Upper lobe of right lung (tissue), 1 donor: Measurements from ENCODE around the gene ALG2. TPM values are rescaled to one million over a fixed set of nuclear protein-coding genes. Genes with fewer than 3 reads are reported as not detected.

Experiments used
- ATAC-seq: fragments of 200-7000 bp; cut with Tn5 transposase; one replicate; pipeline ENCODE4 v1.9.1; 2020; ENCODE audit warnings: mild to moderate bottlenecking, moderate library complexity
- DNase-seq: peaks from one replicate; pipeline ENCODE4 v3.0.0-alpha.2; 2020
- H3K27ac ChIP-seq: fragments of 200-600 bp; one replicate; pipeline ENCODE4 v1.8.0; 2022
- H3K27me3 ChIP-seq: fragments of 200-600 bp; one replicate; pipeline ENCODE4 v1.8.0; 2022; ENCODE audit warnings: mild to moderate bottlenecking
- H3K36me3 ChIP-seq: fragments of 200-600 bp; one replicate; pipeline ENCODE4 v1.8.0; 2022
- H3K4me1 ChIP-seq: fragments of 200-600 bp; one replicate; pipeline ENCODE4 v1.8.0; 2022
- H3K4me3 ChIP-seq: fragments of 200-600 bp; one replicate; pipeline ENCODE4 v1.8.0; 2022; ENCODE audit warnings: mild to moderate bottlenecking
- H3K9me3 ChIP-seq: fragments of 200-600 bp; one replicate; pipeline ENCODE4 v1.8.0; 2022
- CTCF ChIP-seq: fragments of 200-600 bp; IDR thresholded peaks from one replicate; pipeline ENCODE4 v1.8.0; 2022; ENCODE audit warnings: antibody characterized with exemption
- intact Hi-C: fragments of 100-400 bp; cut with DNase I; formaldehyde crosslinking; loops from one replicate; pipeline ENCODE4 v1.11.0; 2022
- long read RNA-seq: library from polyadenylated mRNA; unstranded; transcript quantifications from one replicate; pipeline ENCODE4 v2.0.0, GENCODE V29; 2021
- total RNA-seq: library from RNA; stranded (reverse); fragmentation: NEBNext Ultra II Directional; extraction: Animal tissue kit (Norgen Biotek cat#: 25700); gene quantifications from one replicate; pipeline ENCODE4 v1.2.1, GENCODE V29; 2021
- donor health status: DM: no; HTN: yes; CAD: no; lungs with severe emphysema.

Gene ALG2
- 39.2 TPM for total RNA-seq
- long read RNA-seq, transcript ALG2-203 (2 exons, 1,880 nt), result major isoform, 53 of 60 reads
- long read RNA-seq, partial matches to known transcripts, result 0 of 60 reads
- long read RNA-seq, other reads (novel, unspliced or antisense), result 3 of 60 reads

GRCh38 chr9:99221621-99222415, at the start of gene ALG2, which contains the start of gene SEC61B:
TSS of gene ALG2 (minus strand) at chr9:99221942. CDS start at chr9:99221894, 48 bp downstream.
TSS of gene SEC61B (plus strand) at chr9:99222282. CDS start at chr9:99222364, 82 bp downstream.
- intact Hi-C loops, result no loop called here

GRCh38 chr9:99270491-99270890, 48.7 kb upstream of the ALG2 start:
- no peaks in the 10 kb centered on the region for H3K36me3 ChIP-seq
- H3K9me3 ChIP-seq, result no peaks in the 10 kb centered on the region
- ATAC-seq (no peak), DNase-seq (no peak)
- no peaks in the 10 kb centered on the region for H3K27me3 ChIP-seq
- H3K4me1 ChIP-seq, result peaks cover 5% of the 10 kb centered on the region
- no peak overlapping the region for H3K4me3 ChIP-seq
- no peak for TF ChIP-seq CTCF
- intact Hi-C loops, result no loop called here
- no peak overlapping the region for H3K27ac ChIP-seq

More at GRCh38 chr9:99221621-99222415, at the start of gene ALG2, which contains the start of gene SEC61B:
- Histone ChIP-seq H3K9me3 (no peaks in the 10 kb centered on the region), H3K4me3 (peak within 1 kb of the TSS; percentile 89), H3K36me3 (peaks cover 36% of the 10 kb centered on the region), H3K4me1 (peaks cover 64% of the 10 kb centered on the region), H3K27ac (peak within 1 kb of the TSS; percentile 97), H3K27me3 (no peaks in the 10 kb centered on the region)
- no peak for TF ChIP-seq CTCF
- peak; percentile 98 for ATAC-seq
- peak; percentile 96 for DNase-seq

GRCh38 chr9:99269416-99269815, 47.7 kb upstream of the ALG2 start:
- no peak for ATAC-seq
- no peak for DNase-seq
- peaks cover 5% of the 10 kb centered on the region for H3K4me1 ChIP-seq
- no peaks in the 10 kb centered on the region for H3K9me3 ChIP-seq
- no peak overlapping the region for H3K4me3 ChIP-seq
- TF ChIP-seq CTCF, result no peak
- intact Hi-C loops, result no loop called here
- H3K27ac ChIP-seq, result no peak overlapping the region
- no peaks in the 10 kb centered on the region for H3K27me3 ChIP-seq
- no peaks in the 10 kb centered on the region for H3K36me3 ChIP-seq

GRCh38 chr9:99266255-99267023, 44.7 kb upstream of the ALG2 start:
- Histone ChIP-seq H3K27ac (no peak overlapping the region), H3K9me3 (no peaks in the 10 kb centered on the region), H3K4me3 (no peak overlapping the region), H3K4me1 (peaks cover 5% of the 10 kb centered on the region), H3K27me3 (no peaks in the 10 kb centered on the region), H3K36me3 (no peaks in the 10 kb centered on the region)
- intact Hi-C loops, result no loop called here
- ATAC-seq, result peak; percentile 96
- peak; percentile 86 for DNase-seq
- TF ChIP-seq CTCF, result peak; percentile 85

GRCh38 chr9:99265691-99266090, 43.9 kb upstream of the ALG2 start:
- H3K9me3 ChIP-seq, result no peaks in the 10 kb centered on the region
- ATAC-seq, result no peak

More at GRCh38 chr9:99265691-99266090, 43.9 kb upstream of the ALG2 start:
- H3K4me3 ChIP-seq, result no peak overlapping the region
- TF ChIP-seq CTCF, result no peak
- no peak for DNase-seq
- intact Hi-C loops, result no loop called here
- peaks cover 5% of the 10 kb centered on the region for H3K4me1 ChIP-seq
- no peaks in the 10 kb centered on the region for H3K36me3 ChIP-seq
- no peak overlapping the region for H3K27ac ChIP-seq
- no peaks in the 10 kb centered on the region for H3K27me3 ChIP-seq
